Ovary (tissue), 9 donors: Measurements from ENCODE around the gene GLRA1. TPM values are rescaled to one million over a fixed set of nuclear protein-coding genes. Genes with fewer than 3 reads are reported as not detected.
"Not testable (repeated sequence)": the region's sequence is repeated elsewhere in the genome, so short reads cannot be mapped to it uniquely, and the experiment has no call there.

Source experiments
- DNase-seq, 5 donors: peaks; one replicate each; pipeline ENCODE4 v3.0.0-alpha.2; 2019 to 2020
- H3K27ac ChIP-seq, 2 donors: fragments of 200-600 bp; one replicate each; pipeline versions ENCODE4 v1.5.1 to v1.8.0; 2019 to 2022
- H3K27me3 ChIP-seq: fragments of 200-600 bp; one replicate; pipeline ENCODE4 v1.8.0; 2022
- H3K36me3 ChIP-seq: fragments of 200-600 bp; sonication (generic); one replicate; pipeline ENCODE4 v1.5.1; 2019
- H3K4me1 ChIP-seq: one replicate; pipeline ENCODE4 v1.8.1; 2013; ENCODE audit warnings: mild to moderate bottlenecking, moderate library complexity; ENCODE audit not compliant: insufficient read depth
- H3K4me3 ChIP-seq: fragments of 200-600 bp; sonication (generic); one replicate; pipeline ENCODE4 v1.5.1; 2017
- H3K9me3 ChIP-seq, 2 donors: fragments of 200-600 bp in 1 of 2; sonication (generic) in 1 of 2; one replicate each; pipeline versions ENCODE4 v1.5.1 to v1.8.1; 2013 to 2019; ENCODE audit warnings: mild to moderate bottlenecking in 1 of 2, moderate library complexity in 1 of 2
- CTCF ChIP-seq, 3 donors: fragments of 450-650 bp in 2 of 3; fragments of 200-600 bp in 1 of 3; IDR thresholded peaks; one replicate each; pipeline versions ENCODE4 v1.5.1 to v1.8.0; 2016 to 2022; ENCODE audit warnings: antibody characterized with exemption in 3 of 3, mild to moderate bottlenecking in 1 of 3
- EP300 ChIP-seq: sonication (generic); formaldehyde crosslinking; IDR thresholded peaks from one replicate; pipeline ENCODE4 v1.6.1; 2017; ENCODE audit warnings: antibody characterized with exemption
- POLR2A ChIP-seq: fragments of 450-650 bp; IDR thresholded peaks from one replicate; pipeline ENCODE4 v1.6.1; 2017; ENCODE audit warnings: antibody characterized with exemption, mild to moderate bottlenecking, moderate library complexity
- WGBS, 3 donors: extraction: QIAGEN DNeasy Blood & Tissue Kit in 1 of 3; methylation state at CpG; one replicate each; pipeline versions ENCODE4 v1.1.5 to v1.1.7; 2013 to 2017; 5-methylcytosine and 5-hydroxymethylcytosine counted together
- intact Hi-C, 4 donors: fragments of 100-400 bp; cut with DNase I; formaldehyde crosslinking; loops; one replicate each; pipeline versions ENCODE4 v1.11.0 to v1.15.1; 2022 to 2023
- polyA plus RNA-seq, 2 donors: library from polyadenylated mRNA; stranded (reverse); fragments of 200-250 nt in 1 of 2; fragments of 350-450 nt in 1 of 2; fragmentation: Illumina TruSeq in 1 of 2; extraction: RNeasy Lipid Tissue Mini Kit (QIAGEN cat#74804) in 1 of 2; gene quantifications; one replicate each; pipeline ENCODE4 v1.2.3, GENCODE V29; 2013 to 2014
- total RNA-seq, 7 donors: library from RNA; depleted of rRNA in 2 of 7; stranded (reverse); fragments of >200 nt in 2 of 7; fragmentation: NEBNext Ultra II Directional in 3 of 7; extraction: Animal tissue kit (Norgen Biotek cat#: 25700) in 3 of 7; gene quantifications; one replicate each; pipeline versions ENCODE4 v1.1.0 to v1.2.4, GENCODE V29; 2016 to 2023
- donor health status: DM: no; HTN: no; CAD: no; lungs with moderate emphysema.
- donor health status: DM: no; HTN: no; CAD: no.
- donor health status: Bipolar disorder and iron deficiency.
- donor health status: DM: yes; HTN: yes; CAD: no.
- donor health status: DM: no; HTN: no; CAD: no.
- donor health status: DM: yes; HTN: yes; CAD: no.

GLRA1 gene
- total and polyA plus RNA-seq, 9 donors, result not detected

DNA sequence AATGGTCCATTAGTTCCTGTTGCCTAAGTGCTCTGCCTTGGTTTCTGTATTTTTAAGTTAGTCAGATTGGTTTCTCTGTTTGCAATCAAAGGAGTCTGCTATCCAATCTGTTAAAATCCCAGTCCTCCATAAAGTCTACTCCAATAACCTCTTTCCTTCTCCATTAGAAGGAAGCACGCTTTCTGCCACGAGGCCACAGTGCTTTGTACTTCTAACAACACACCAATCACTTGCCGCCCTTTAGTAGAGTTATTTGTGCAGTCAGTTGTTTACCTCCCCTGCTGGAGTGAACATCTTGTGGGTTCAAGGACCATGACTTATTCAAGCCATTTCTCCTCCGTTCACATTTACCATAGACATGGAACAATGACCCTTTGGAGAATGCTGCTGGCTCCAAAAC lies 69.0 kb downstream of the GLRA1 start:
- H3K36me3 ChIP-seq, result no peaks in the 10 kb centered on the region
- intact Hi-C loops, result no loop called here
- 84 to 89% (median 88%) methylated on average over 4 of the region's 4 CpGs for WGBS, 3 donors
- TF ChIP-seq EP300 (no peak), CTCF (IDR thresholded peaks at IDR 0.05) (no peak), POLR2A (no peak)
- H3K4me1 ChIP-seq, result no peaks in the 10 kb centered on the region
- H3K27ac ChIP-seq, result no peak overlapping the region
- no peaks in the 10 kb centered on the region for H3K9me3 ChIP-seq
- no peak for DNase-seq
- no peak overlapping the region for H3K4me3 ChIP-seq
- H3K27me3 ChIP-seq, result no peaks in the 10 kb centered on the region

GRCh38 chr5:151847871-151848270 lies 76.8 kb downstream of the GLRA1 start:
- H3K4me3 ChIP-seq, result no peak overlapping the region
- TF ChIP-seq EP300 (no peak), CTCF (IDR thresholded peaks at IDR 0.05) (no peak), POLR2A (no peak)
- 0 to 19% (median 2%) methylated on average over 1 of the region's 1 CpG for WGBS, 3 donors

DNA sequence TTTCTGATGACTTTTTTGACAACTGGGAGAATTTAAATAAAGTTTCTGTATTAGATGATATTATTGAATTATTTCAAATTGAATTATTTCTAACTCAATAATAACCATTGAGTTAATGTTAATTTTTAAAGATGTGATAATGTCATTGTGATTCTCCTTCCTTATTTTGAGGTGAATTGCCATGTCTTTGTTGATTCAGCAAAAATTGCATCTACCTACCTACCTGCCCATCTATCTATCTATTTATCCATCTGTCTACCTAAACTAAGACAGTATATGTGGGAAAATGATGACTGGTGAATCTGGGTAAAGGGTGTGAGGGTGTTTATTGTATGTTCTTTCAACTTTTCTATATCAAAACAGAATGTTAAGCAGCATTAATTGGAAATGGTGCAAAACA lies 77.9 kb downstream of the GLRA1 start:
- intact Hi-C loops, result loop anchor here in 1 of 4 donors (1.0 kb wide), 1 partner anchor 16 kb away; no protein-coding TSS in a partner anchor
- no peak for DNase-seq
- H3K9me3 ChIP-seq, result no peaks in the 10 kb centered on the region
- TF ChIP-seq POLR2A (no peak), EP300 (no peak), CTCF (IDR thresholded peaks at IDR 0.05) (no peak)
- no peaks in the 10 kb centered on the region for H3K36me3 ChIP-seq
- H3K27ac ChIP-seq, result no peak overlapping the region
- H3K27me3 ChIP-seq, result no peaks in the 10 kb centered on the region
- no peak overlapping the region for H3K4me3 ChIP-seq
- H3K4me1 ChIP-seq, result no peaks in the 10 kb centered on the region

More at GRCh38 chr5:151847871-151848270, 76.8 kb downstream of the GLRA1 start:
- Histone ChIP-seq H3K36me3 (no peaks in the 10 kb centered on the region), H3K4me1 (no peaks in the 10 kb centered on the region), H3K27me3 (no peaks in the 10 kb centered on the region), H3K27ac (no peak overlapping the region), H3K9me3 (no peaks in the 10 kb centered on the region)
- DNase-seq, result no peak
- intact Hi-C loops, result loop anchor here in 1 of 4 donors (1.0 kb wide), 1 partner anchor 14 kb away; no protein-coding TSS in a partner anchor

GRCh38 chr5:151832843-151833242 lies 91.8 kb downstream of the GLRA1 start:
- H3K4me1 ChIP-seq, intact Hi-C loops, H3K27ac ChIP-seq, H3K36me3 ChIP-seq, H3K9me3 ChIP-seq, H3K4me3 ChIP-seq, H3K27me3 ChIP-seq, DNase-seq: not testable (repeated sequence)
- 96 to 98% (median 98%) methylated on average over 4 of the region's 4 CpGs for WGBS, 3 donors

DNA sequence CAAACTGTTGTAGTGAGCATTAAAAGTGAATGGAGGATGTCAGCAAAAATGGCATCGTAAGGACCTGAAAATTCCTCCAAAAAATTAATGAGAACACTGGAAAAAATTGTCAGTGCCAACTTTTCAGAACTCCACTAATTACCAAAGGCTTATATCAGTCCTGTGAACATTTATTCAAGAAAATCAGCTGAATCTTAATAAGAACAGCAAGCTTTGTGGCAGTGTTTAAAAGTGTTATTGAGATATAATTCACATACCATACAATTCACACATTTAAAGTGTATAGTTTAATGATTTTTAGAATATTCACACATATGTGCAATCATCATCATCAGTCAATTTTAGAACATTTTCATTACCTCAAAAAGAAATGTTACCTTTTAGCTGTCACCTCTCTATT lies 95.3 kb downstream of the GLRA1 start:
- intact Hi-C loops, result loop anchor here in 3 of 4 donors (5.0 to 10.0 kb wide), 3 partner anchors 313 to 685 kb away; no protein-coding TSS in a partner anchor
- WGBS, 3 donors, result 95 to 99% (median 95%) methylated on average over 1 of the region's 1 CpG

More for the DNA sequence above, 95.3 kb downstream of the GLRA1 start:
- Histone ChIP-seq H3K36me3 (no peaks in the 10 kb centered on the region), H3K9me3 (no peaks in the 10 kb centered on the region), H3K27ac (no peak overlapping the region), H3K4me1 (no peaks in the 10 kb centered on the region), H3K4me3 (no peak overlapping the region), H3K27me3 (no peaks in the 10 kb centered on the region)
- TF ChIP-seq EP300 (no peak), POLR2A (no peak), CTCF (IDR thresholded peaks at IDR 0.05) (no peak)
- no peak for DNase-seq
